HepG2 (cell line): ENCODE data around the gene LARP1. TPM values are rescaled to one million over a fixed set of nuclear protein-coding genes. Genes with fewer than 3 reads are reported as not detected.

Source experiments
- ATAC-seq: fragments of 200-7000 bp; cut with Tn5 transposase; 3 replicates; pipeline ENCODE4 v1.9.1; 2020; ENCODE audit warnings: mild to moderate bottlenecking, moderate library complexity
- BruUV-seq: library from RNA; stranded (reverse); fragments of 400-500 nt; replicated peaks from 2 replicates; lab custom pipeline; 2021; lab: Mats Ljungman, UMichigan
- CTCF ChIA-PET: fragments of 300-600 bp; formaldehyde crosslinking; extraction: SDS; loops from one replicate; lab custom pipeline; 2021; ENCODE audit warnings: low total read pairs, inconsistent platforms, low intra/inter-chr PET ratio; lab: Yijun Ruan, JAX
- POLR2A ChIA-PET: fragments of 350-600 bp; sonication (Branson Sonifier 250); formaldehyde crosslinking; loops from one replicate; lab custom pipeline; 2020; ENCODE audit warnings: antibody characterized with exemption, inconsistent platforms; lab: Yijun Ruan, JAX
- DNase-seq: peaks from one replicate; pipeline ENCODE4 v3.0.0-alpha.2; 2015; ENCODE audit warnings: low spot score
- FAIRE-seq: peaks from 3 replicates; lab custom pipeline; 2011; peaks lifted over from hg19 to GRCh38; lab: Jason Lieb, UNC
- H2AFZ ChIP-seq: one replicate; pipeline ENCODE4 v1.6.1; 2011; ENCODE audit warnings: low read length, inconsistent platforms
- H3K27ac ChIP-seq: fragments of 300-600 bp; 3 replicates; pipeline ENCODE4 v1.8.0; 2011; ENCODE audit warnings: mixed run types, mild to moderate bottlenecking, mixed read lengths, low read length, inconsistent platforms; ENCODE audit not compliant: insufficient read depth; ENCODE audit errors: extremely low read length
- H3K27me3 ChIP-seq, 2 experiments: fragments of 200-600 bp in 1 of 2; 2 replicates in 1 of 2; 3 replicates in 1 of 2; pipeline versions ENCODE4 v1.6.0 to v1.8.0; 2011; ENCODE audit warnings: low read length in 2 of 2, mild to moderate bottlenecking in 2 of 2, moderate library complexity in 2 of 2, inconsistent platforms in 1 of 2; ENCODE audit not compliant: insufficient read depth in 2 of 2, control insufficient read depth in 1 of 2
- H3K36me3 ChIP-seq, 2 experiments: fragments of 200-600 bp in 1 of 2; replicated peaks in 1 of 2; 2 replicates in 1 of 2; 3 replicates in 1 of 2; pipeline versions ENCODE4 v1.5.1 to v1.8.0; 2011; ENCODE audit warnings: low read length in 2 of 2, inconsistent platforms in 1 of 2; ENCODE audit not compliant: insufficient read depth in 2 of 2, control insufficient read depth in 1 of 2
- H3K4me1 ChIP-seq: 2 replicates; pipeline ENCODE4 v1.5.1; 2012; ENCODE audit warnings: low read length, inconsistent platforms; ENCODE audit not compliant: insufficient read depth
- H3K4me2 ChIP-seq: 2 replicates; pipeline ENCODE4 v1.6.0; 2011; ENCODE audit warnings: low read depth, low read length, inconsistent platforms
- H3K4me3 ChIP-seq, 3 experiments: fragments of 200-600 bp in 1 of 3; sonication (generic), shearing (Covaris generic) in 1 of 3; replicated peaks in 1 of 3; 2 replicates each; pipeline ENCODE4 v1.5.1; 2011 to 2016; ENCODE audit warnings: low read length in 3 of 3, inconsistent platforms in 2 of 3, low read depth in 2 of 3, mild to moderate bottlenecking in 2 of 3, control low read depth in 1 of 3, mixed read lengths in 1 of 3; ENCODE audit not compliant: insufficient read depth in 1 of 3
- H3K79me2 ChIP-seq: one replicate; pipeline ENCODE4 v1.6.1; 2011; ENCODE audit warnings: low read length, inconsistent platforms; ENCODE audit not compliant: insufficient read depth
- H3K9ac ChIP-seq: 2 replicates; pipeline ENCODE4 v1.6.0; 2011; ENCODE audit warnings: mild to moderate bottlenecking, low read depth, low read length, inconsistent platforms; ENCODE audit not compliant: insufficient read depth
- H3K9me3 ChIP-seq: 2 replicates; pipeline ENCODE4 v1.5.1; 2012; ENCODE audit warnings: mild to moderate bottlenecking, low read length
- H4K20me1 ChIP-seq: 2 replicates; pipeline ENCODE4 v1.6.0; 2011; ENCODE audit warnings: inconsistent platforms, mild to moderate bottlenecking, low read length, moderate library complexity; ENCODE audit not compliant: insufficient read depth
- AGO1 ChIP-seq: fragments of 200-400 bp; formaldehyde crosslinking; IDR thresholded peaks from 2 replicates; pipeline ENCODE4 v1.6.1; 2017; ENCODE audit warnings: mild to moderate bottlenecking, low read depth, low read length, moderate library complexity; ENCODE audit not compliant: poor library complexity, severe bottlenecking
- AHR ChIP-seq: IDR thresholded peaks from 2 replicates; pipeline ENCODE4 v1.6.1; 2018; ENCODE audit warnings: missing genetic modification reagents, missing compliant biosample characterization
- DZIP1 ChIP-seq: sonication (generic); formaldehyde crosslinking; IDR thresholded peaks from 2 replicates; pipeline ENCODE4 v1.5.0; 2020; ENCODE audit warnings: mild to moderate bottlenecking, missing genetic modification reagents
- LBX2 ChIP-seq: sonication (generic); formaldehyde crosslinking; IDR thresholded peaks from 2 replicates; pipeline ENCODE4 v1.5.0; 2020; ENCODE audit warnings: missing genetic modification reagents, mild to moderate bottlenecking, borderline replicate concordance
- PHF20 ChIP-seq: sonication (generic); formaldehyde crosslinking; IDR thresholded peaks from 2 replicates; pipeline ENCODE4 v1.5.0; 2020; ENCODE audit warnings: mild to moderate bottlenecking, missing genetic modification reagents
- RAD21 ChIP-seq: fragments of 450-650 bp; formaldehyde crosslinking; IDR thresholded peaks from 2 replicates; pipeline ENCODE4 v1.5.0; 2020; ENCODE audit warnings: mild to moderate bottlenecking
- TFAP4 ChIP-seq: sonication (generic); IDR thresholded peaks from 2 replicates; pipeline ENCODE4 v1.6.1; 2016; ENCODE audit warnings: low read depth, borderline replicate concordance
- ZEB1 ChIP-seq: IDR thresholded peaks from 2 replicates; pipeline ENCODE4 v1.6.1; 2012; ENCODE audit warnings: mild to moderate bottlenecking, low read depth, inconsistent platforms; ENCODE audit not compliant: insufficient replicate concordance
- ZNF180 ChIP-seq: sonication (generic); formaldehyde crosslinking; IDR thresholded peaks from 2 replicates; pipeline ENCODE4 v1.4.0; 2020; ENCODE audit warnings: low read depth, missing genetic modification reagents, borderline replicate concordance
- ZNF563 ChIP-seq: sonication (generic); formaldehyde crosslinking; IDR thresholded peaks from 2 replicates; pipeline ENCODE4 v1.8.0; 2022; ENCODE audit warnings: mild to moderate bottlenecking, moderate library complexity, missing genetic modification reagents
- ZNF775 ChIP-seq: sonication (generic); formaldehyde crosslinking; IDR thresholded peaks from 2 replicates; pipeline ENCODE4 v1.4.0; 2020; ENCODE audit warnings: missing genetic modification reagents, mild to moderate bottlenecking, moderate library complexity, borderline replicate concordance
- ZNF800 ChIP-seq: sonication (generic); formaldehyde crosslinking; IDR thresholded peaks from 2 replicates; pipeline ENCODE4 v1.4.0; 2020; ENCODE audit warnings: missing genetic modification reagents
- WGBS: methylation state at CpG from one replicate; pipeline ENCODE4 v1.1.6; 2017; ENCODE audit warnings: low lambda C conversion rate; 5-methylcytosine and 5-hydroxymethylcytosine counted together
- in situ Hi-C: cut with HindIII; loops from 2 replicates; pipeline ENCODE4 v1.10.0; 2017; ENCODE audit warnings: low pct_unique_long_range_greater_than_20kb; ENCODE audit not compliant: extremely low pct_ligation_motif_present
- intact Hi-C: fragments of 100-400 bp; cut with micrococcal nuclease; formaldehyde crosslinking; loops from one replicate; pipeline ENCODE4 v1.10.0; 2022; ENCODE audit not compliant: unreplicated experiment
- polyA plus RNA-seq, 8 experiments: library from polyadenylated mRNA; depleted of rRNA in 3 of 8; stranded (reverse) in 7 of 8; unstranded in 1 of 8; fragments of >200 nt; fragmentation: Illumina TruSeq in 4 of 8; extraction: Trizol in 4 of 8; gene quantifications; 2 replicates each; pipeline versions ENCODE4 v1.2.1 to v1.2.3, GENCODE V29; 2011 to 2016; ENCODE audit warnings: low read depth in 4 of 8, missing spikeins in 1 of 8, mixed read lengths in 1 of 8; ENCODE audit not compliant: insufficient read depth in 1 of 8
- total RNA-seq, 5 experiments: library from RNA; depleted of rRNA; stranded (reverse); fragments of >200 nt; fragmentation: Illumina TruSeq; extraction: Trizol; gene quantifications; 2 replicates each; pipeline ENCODE4 v1.2.3, GENCODE V29; 2016; ENCODE audit warnings: low read depth in 1 of 5

LARP1 gene
- total and polyA plus RNA-seq, 2 of the 13 experiments (the other 11 are each of a cell fraction or from before 2014, with no cell fraction given) = 45.2 to 61.4 TPM

GRCh38 chr5:154709368-154710305 is 45.5 kb upstream of the LARP1 start (continued):
- no peak for TF ChIP-seq DZIP1 (CRISPR knock-in tag)

- DNase-seq (no peak), ATAC-seq (peak; percentile 56), FAIRE-seq (peak; percentile 75)
- ChIA-PET POLR2A (interaction anchor here (1.0 to 3.3 kb wide), 8 partner anchors 9 to 674 kb away, joined by 3 to 18 read pairs (median 4); partner anchors contain the start of genes FAM114A2 and MFAP3), CTCF (no interaction called here)
- H3K4me1 ChIP-seq = peaks cover 56% of the 10 kb centered on the region
- no peaks in the 10 kb centered on the region for H3K9me3 ChIP-seq
- in situ Hi-C loops (no loop called here), intact Hi-C loops (loop anchor here (1.0 to 10.0 kb wide), 2 partner anchors 11 to 58 kb away; no protein-coding TSS in a partner anchor)
- peak overlapping the region; percentile 11 for H2AFZ ChIP-seq
- WGBS = 40% methylated on average over 2 of the region's 13 CpGs
- H4K20me1 ChIP-seq = no peaks in the 10 kb centered on the region
- no peaks in the 10 kb centered on the region for H3K79me2 ChIP-seq
- H3K27ac ChIP-seq = peak overlapping the region; percentile 59
- H3K27me3 ChIP-seq = no peaks in the 10 kb centered on the region
- BruUV-seq = no TSS peak
- no peaks in the 10 kb centered on the region for H3K36me3 ChIP-seq
- peak overlapping the region; percentile 34 to 63 (median 45); a peak in 5 of 6 replicates for H3K4me3 ChIP-seq
- peak overlapping the region; percentile 82 for H3K4me2 ChIP-seq
- H3K9ac ChIP-seq = peak overlapping the region; percentile 57
- no peak for TF ChIP-seq PHF20 (CRISPR knock-in tag)
- no peak for TF ChIP-seq ZNF800 (CRISPR knock-in tag)
- no peak for TF ChIP-seq ZNF180
- TF ChIP-seq TFAP4 = no peak
- peak; percentile 44; the same call in 1 of the 2 replicates for TF ChIP-seq ZNF563 (CRISPR knock-in tag)
- no peak for TF ChIP-seq AGO1
- TF ChIP-seq ZNF775 (CRISPR knock-in tag) = no peak
- no peak for TF ChIP-seq AHR (CRISPR knock-in tag)
- TF ChIP-seq ZEB1 = peak; percentile 61
- no peak for TF ChIP-seq RAD21
- TF ChIP-seq LBX2 (CRISPR knock-in tag) = no peak
These were observed 42.4 kb upstream of the LARP1 start for GRCh38 chr5:154712518-154713437.
